CD4-positive, alpha-beta T cell treated with Interleukin-12 subunit alpha and Interleukin-12 subunit beta, for 1 hour (primary cell): ENCODE measurements around the gene STX18.
"Not testable (repeated sequence)": the region's sequence is repeated elsewhere in the genome, so short reads cannot be mapped to it uniquely, and the experiment has no call there.

Source experiments
- DNase-seq: peaks from one replicate; pipeline ENCODE4 v3.0.0-alpha.2; 2020

STX18 gene

GRCh38 chr4:4552042-4552441 is 10.2 kb upstream of the STX18 start:
- not testable (repeated sequence) for DNase-seq

DNA sequence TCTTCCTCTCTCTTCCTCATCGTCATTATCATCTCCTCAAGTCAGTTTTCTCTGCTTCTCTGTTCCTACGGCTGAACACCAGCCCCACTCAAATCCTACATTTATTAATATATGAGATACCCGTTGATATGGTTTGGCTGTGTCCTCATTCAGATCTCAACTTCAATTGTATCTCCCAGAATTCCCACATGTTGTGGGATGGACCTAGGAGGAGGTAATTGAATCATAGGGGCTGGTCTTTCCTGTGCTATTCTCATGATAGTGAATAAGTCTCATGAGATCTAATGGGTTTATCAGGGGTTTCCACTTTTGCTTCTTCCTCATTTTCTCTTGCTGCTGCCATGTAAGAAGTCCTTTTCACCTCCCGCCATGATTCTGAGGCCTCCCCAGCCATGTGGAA is 8.3 kb upstream of the STX18 start:
- DNase-seq: not testable (repeated sequence)

GRCh38 chr4:4549534-4549933 is 7.7 kb upstream of the STX18 start:
- DNase-seq: no peak

DNA sequence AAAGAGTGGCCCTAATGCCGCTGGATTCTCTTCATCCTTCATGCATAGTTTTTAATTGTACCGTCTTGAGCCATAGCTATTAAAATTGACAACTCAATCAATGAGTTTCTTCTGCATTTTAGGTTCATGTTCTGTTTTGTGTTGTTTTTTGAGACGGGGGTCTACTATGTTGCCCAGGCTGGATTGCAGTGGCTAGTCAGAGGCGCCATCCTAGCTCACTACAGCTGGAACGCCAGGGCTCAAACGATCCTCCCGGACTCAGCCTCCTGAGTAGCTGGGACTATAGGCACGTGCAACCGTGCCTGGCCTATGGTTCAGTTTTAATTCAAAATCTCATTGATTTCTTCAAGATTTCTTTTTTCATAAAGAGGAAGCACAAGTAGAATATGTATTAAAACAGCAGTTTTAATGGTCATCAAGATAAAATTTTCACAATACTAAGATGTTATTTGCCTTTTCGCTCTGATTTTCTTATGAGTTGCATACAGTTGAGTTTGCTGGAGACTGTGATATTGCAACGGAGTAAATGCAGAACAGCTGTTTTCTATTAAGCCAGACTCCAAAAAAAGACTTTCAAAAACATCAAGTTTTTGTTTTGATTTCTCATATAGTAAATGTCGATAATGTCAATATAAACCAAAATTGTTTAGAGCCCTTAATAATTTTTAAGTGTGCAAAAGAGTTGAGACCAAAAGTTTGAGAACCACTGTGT is 1.1 kb upstream of the STX18 start:
- DNase-seq: no peak

- peak; percentile 38 for DNase-seq
Observed at GRCh38 chr4:4541040-4541631, 712 bp downstream of the STX18 start.

GRCh38 chr4:4539481-4539880 is 2.4 kb downstream of the STX18 start:
- DNase-seq: no peak

- no peak for DNase-seq
Observed at GRCh38 chr4:4535590-4535989, 6.3 kb downstream of the STX18 start.

GRCh38 chr4:4534515-4535145 is 7.2 kb downstream of the STX18 start:
- DNase-seq: no peak

DNA sequence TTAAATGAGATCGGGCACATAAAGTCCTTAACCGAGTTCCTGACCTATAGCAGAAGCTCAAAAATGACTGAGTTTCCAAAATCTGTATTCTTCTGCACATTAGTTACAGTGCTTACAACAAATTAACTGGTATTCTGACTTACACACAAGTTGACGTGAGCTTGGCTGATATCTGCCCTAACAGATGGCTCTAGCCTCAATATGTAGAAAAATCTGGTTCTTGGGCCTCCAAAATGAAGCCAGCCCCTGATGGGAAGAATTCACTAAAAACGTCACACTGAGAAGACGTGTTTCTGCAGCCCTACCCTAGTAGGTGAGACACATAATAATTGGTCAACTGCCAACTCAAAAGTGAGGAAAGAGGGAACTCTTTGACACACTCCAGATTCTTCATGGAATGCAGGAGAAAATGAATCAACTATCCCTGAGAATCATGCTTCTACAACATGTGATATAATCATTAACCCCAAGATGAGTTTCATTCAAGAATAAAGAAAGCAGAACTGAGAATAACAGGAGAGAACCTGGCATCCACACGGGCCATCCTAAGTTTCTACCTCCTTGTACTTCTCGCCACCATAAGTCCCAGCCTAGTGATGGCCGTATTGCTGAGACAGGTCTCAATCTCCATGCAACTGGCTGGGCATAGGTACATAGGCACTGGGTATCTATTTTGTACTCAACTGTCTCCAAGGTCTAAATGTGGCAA is 8.2 kb downstream of the STX18 start:
- no peak for DNase-seq

- DNase-seq: no peak
Observed at GRCh38 chr4:4532371-4533154, 9.3 kb downstream of the STX18 start.

DNA sequence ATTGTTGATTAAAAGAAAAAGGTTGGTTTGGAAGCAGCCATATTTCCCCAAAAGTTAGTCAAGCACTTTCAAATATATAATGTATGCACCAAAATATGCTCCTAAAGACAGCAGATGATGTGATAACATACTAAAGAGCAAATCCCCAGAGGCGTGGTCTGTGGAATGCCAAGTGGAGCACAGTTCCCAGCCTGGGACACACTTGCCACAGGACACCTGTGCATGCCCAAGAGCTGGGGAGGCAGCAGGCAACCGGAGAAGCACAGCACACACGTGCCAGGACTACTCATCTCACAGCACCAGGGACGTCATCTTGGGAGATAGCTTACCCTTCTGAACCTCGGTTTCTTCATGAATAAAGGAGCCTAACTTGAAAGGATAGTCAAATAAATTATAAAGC is 12.5 kb downstream of the STX18 start:
- DNase-seq: no peak

- no peak for DNase-seq
Observed at GRCh38 chr4:4526401-4526800, 15.4 kb downstream of the STX18 start.

- peak; percentile 57 for DNase-seq
Observed at GRCh38 chr4:4524364-4524763, 17.5 kb downstream of the STX18 start.

- no peak for DNase-seq
Observed at GRCh38 chr4:4521731-4522130, 20.1 kb downstream of the STX18 start.

DNA sequence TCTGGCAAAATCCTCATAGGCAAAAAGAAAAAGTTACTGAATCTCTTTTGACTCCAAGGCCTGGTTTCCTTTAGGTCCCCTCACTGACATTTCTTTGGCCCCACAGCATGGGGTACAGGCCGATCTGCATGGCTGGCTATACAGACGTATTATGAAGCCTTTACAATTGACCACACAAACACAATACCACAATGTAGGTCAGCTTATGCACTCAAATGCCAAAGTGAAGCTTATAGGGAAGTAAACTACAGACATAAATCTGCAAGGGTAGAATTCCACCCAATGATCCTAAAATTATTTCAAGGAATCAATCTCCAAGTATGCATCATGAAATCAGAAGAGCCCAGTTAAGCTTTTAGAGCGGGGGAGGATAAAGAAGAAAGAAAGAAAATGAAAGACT is 20.7 kb downstream of the STX18 start:
- DNase-seq: no peak

DNA sequence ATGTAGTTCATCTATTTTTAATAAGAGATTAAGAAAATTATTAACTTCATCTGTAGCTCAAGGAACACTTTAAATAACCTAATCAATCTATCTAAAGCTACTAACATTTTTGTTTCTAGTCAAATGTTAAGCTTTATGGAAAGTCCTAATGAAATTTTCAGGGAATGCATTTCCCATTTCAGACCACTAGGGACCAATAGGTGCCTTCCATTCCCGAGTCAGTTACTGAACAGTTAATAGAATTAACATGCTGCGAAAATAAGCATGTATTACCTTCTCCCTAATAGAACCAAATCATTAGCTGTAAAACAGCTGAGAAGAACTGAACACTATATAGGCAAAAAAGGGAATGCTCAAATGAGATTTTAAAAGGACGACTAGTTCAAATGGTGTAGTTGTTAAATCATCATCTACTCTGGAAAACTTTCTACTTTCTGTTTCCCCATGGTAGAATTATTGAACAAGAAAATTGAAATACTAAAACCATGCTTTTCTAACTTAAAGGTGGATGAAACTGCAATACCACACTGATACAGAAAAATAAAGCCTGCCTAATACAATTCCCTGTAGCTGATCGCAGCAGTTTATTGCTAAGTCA is 22.5 kb downstream of the STX18 start:
- DNase-seq: no peak

GRCh38 chr4:4518747-4519146 is 23.1 kb downstream of the STX18 start:
- no peak for DNase-seq

- no peak for DNase-seq
Observed at GRCh38 chr4:4514786-4515185, 27.1 kb downstream of the STX18 start.

GRCh38 chr4:4512282-4512681 is 29.6 kb downstream of the STX18 start:
- no peak for DNase-seq

GRCh38 chr4:4510641-4511040 is 31.2 kb downstream of the STX18 start:
- not testable (repeated sequence) for DNase-seq

DNA sequence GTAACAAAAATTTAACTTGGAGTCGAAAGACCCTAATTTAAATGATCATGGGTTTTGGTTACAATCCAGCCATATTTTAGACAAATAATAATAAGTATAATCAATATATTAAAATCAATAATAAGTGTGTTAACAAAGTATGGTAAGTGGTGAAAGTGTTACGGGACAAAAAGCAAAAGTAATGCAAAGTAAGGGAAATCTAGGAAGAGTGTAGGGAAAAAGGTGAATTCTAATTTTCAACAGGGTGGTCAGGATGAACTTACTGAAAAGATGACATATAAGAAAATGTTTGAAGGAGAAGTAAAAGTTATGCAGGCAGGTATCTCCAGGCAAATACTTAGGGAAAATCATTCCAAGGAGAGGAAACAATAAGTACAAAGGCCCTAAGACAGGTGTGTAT is 32.3 kb downstream of the STX18 start:
- DNase-seq: no peak

- peak; percentile 9 for DNase-seq
Observed at GRCh38 chr4:4507923-4508322, 33.9 kb downstream of the STX18 start.

DNA sequence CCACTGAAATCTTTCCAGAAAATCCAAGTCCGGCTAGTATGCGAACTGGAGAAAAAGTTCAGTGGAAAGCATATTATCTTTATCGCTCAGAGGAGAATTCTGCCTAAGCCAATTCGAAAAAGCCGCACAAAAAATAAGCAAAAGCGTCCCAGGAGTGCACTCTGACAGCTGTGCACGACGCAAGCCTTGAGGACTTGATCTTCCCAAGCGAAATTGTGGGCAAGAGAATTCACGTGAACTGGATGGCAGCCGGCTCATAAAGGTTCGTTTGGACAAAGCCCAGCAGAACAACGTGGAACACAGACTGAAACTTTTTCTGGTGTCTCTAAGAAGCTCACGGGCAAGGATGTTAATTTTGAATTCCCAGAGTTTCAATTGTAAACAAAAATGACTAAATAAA is 34.4 kb downstream of the STX18 start:
- no peak for DNase-seq
